ENCODE data around the gene STIL.
"Not testable (repeated sequence)": the region's sequence is repeated elsewhere in the genome, so short reads cannot be mapped to it uniquely, and the experiment has no call there.

STIL gene

DNA sequence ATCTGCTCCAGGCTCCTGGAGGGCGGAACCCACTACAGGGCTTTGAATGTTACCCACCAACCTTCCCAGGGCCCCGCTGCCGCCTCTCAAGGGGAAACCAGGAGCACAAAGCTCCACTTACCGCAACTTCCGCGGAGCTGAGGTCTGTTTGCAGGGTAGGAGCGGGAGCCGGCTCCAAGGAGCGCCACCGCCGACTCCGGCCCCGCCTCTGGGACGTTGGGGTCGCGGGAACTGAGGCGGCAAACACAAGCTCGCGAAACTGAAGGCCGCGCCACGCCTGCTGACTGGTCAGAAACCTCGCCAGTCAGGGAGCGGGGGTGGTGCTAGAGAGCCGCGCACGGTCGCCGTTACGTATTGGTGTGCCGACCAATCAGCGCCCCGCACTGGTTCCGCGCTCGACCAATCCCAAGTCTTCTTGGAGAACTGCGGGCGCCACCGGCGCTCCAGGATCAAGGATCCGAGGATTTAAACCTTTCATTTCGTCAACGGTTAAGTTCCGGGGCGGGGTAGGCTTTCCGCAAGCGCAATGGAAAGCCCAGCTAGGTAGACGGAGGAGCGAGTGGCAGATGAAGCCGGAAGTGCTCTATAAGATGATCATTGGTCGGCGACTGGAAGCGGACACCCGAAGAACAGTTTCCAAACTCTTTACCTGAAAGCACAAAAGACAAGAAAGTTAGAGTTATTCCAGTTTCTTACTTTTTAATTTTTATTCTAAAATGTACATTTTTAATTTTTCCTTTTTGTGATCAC, at the start of gene STIL:
TSS of gene STIL (minus strand) at position 233 of the 750 bp plus-strand sequence. CDS start 3,828 bp downstream, outside the sequence.
- DNase-seq (ENCODE audit: low read depth in 2 of 2): peak; percentile 97 to 98

DNA sequence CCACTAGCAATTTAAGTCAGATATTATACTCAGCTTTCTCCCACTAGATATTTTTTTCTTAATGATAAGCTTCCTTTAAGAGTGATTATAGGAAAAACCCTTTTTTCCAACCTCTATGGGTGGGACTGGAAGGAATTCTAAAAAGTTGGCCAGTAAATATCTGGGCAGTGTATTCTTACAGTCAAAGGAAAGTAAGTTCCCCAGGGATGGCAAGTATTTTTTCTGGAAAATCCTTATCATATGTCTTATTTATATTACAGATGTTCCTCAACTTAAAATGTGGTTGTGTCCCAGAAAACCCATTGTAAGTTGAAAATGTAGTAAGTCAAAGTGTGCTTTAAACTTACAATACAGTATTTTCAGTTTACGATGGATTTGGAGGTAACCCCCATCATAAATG, 48.9 kb upstream of the STIL start:
- no peak for DNase-seq (ENCODE audit: low read depth in 2 of 2)

DNA sequence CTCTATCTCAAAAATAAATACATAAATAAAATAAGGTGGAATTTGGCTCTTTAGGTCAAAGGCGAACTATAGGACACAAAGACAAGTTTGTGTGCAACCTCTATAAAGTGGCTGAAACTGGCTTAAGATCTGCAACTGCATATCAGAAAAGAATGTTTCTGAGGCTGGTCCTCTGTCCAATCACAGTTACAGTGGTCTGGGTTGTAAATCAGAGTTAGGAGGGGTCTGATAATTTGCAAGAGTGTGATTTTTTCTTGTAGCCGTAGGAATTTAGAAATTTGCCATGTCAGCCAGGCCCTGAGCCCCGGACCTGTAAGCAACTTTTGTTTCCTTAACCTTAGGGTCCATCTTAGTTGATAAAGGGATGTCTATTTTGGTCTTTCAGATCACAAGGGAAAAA, 47.4 kb upstream of the STIL start:
- no peak for DNase-seq (ENCODE audit: low read depth in 2 of 2)

DNA sequence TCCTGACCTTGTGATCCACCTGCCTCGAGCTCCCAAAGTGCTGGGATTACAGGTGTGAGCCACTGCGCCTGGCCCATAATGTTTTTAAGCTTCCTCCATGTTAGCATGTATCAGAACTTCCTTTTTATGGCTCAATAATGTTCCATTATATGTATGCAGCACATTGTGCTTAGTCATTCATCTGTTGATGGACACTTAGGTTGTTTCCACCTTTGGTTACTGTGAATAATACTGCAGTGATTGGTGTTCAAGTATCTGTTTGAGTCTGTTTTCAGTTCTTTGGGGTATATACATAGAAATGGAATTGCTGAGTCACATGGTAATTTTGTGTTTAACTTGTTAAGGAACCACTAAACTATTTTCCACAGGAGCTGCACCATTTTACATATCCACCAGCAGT, 37.4 kb upstream of the STIL start:
- DNase-seq (ENCODE audit: low read depth in 2 of 2): no peak

DNA sequence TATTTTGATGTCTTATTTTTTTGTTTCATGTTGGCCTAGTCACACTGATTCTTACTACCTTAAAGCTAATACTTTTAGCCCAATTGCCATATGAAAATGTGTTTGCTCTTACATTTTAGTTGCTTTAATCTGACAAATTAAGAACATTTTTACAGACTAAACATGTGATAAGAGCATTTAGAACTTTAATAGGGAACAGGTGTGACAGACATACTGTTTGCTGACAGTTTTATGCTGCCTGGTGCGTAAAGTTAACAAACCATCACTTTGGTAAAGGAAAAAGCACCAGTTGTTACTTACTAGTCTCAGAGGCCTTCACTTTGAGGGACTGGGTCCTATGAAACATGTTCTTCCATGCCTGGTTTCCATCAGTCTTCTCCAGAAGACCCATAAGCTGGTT, 34.3 kb upstream of the STIL start:
- DNase-seq (ENCODE audit: low read depth in 2 of 2): no peak

DNA sequence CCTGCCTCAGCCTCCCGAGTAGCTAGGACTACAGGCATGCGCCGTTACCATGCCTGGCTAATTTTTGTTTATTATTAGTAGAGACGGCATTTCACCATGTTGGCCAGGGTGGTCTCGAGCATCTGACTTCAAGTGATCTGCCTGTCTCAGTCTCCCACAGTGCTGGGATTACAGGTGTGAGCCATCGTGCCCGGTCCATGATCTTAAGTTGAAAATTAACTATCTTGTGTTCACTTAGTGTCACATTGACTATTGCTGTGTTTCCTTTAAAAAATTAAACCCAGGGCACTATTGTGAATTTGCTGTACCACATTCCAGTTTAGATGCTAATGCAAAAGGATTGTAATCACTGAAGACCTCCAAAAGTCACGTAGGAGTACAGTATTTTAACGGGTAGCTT, 33.8 kb upstream of the STIL start:
- no peak for DNase-seq (ENCODE audit: low read depth in 2 of 2)

DNA sequence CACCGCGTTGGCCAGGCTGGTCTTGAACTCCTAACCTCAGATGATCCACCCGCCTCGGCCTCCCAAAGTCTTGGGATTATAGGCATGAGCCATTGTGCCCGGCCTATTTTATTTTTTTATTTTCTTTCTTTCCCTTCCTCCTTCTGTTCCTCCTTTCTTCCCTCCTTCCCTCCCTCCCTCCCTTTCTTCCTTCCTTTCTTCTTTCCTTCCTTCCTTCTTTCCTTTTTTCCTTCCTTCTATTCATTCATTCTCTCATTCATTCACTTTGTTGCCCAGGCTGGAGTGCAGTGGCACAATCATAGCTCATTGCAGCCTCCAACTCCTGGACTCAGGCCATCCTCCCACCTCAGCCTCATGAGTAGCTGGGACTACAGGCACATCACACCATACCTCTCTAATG, 33.0 kb upstream of the STIL start:
- DNase-seq (ENCODE audit: low read depth in 2 of 2): not testable (repeated sequence)

DNA sequence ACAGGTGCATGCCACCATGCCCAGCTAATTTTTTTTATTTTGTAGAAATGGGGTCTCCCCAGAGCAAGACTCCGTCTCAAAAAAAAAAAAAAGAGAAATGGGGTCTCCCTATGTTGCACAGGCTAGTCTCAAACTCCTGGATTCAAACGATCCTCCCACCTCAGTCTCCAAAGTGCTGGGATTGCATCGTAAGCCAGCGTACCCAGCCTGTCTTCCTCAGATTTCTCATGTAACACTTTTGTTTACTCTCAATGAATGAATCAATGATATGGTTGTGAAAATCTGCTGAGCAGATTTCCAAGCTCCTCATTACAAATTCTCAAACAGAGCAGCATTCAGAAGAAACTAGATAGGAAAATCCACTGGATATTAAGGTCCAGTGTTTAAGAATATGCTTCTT, 26.3 kb upstream of the STIL start:
- DNase-seq (ENCODE audit: low read depth in 2 of 2): no peak

DNA sequence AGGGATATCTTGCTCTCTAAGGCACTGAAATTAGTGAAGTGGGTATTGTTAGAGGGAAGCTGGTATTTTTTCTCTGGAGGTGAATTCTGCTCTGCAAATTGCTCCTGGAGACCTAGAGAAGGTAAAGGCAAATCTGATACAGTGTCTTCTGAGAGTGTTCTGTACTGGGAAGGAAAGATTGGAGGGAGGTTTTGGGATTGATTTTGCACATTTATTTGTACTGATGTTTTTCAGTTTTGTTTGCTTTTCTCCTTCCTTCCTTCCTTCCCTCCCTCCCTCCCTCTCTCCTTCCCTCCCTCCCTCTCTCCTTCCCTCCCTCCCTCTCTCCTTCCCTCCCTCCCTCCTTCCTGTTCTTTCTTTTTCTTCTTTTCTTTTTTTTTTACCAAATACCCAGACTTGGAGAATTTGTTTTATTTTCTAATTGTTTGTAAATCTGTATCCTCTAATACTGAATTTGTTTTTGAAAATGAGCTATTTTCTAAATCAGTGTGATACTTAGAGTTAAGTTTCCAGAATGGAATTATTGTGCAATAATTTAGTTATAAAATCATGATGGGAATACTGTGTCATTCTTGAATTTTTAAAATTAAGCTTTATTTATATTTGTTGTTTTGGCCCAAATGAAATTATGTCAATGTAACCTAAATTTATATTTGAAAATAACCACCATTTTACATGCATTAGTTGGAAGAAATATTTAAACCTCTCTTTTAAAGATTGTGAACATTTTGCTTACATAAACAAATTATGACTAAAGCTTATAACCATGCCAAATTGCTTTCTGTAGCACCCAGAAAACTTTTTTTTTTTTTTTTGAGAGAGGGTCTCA, 24.5 kb upstream of the STIL start:
- no peak for DNase-seq (ENCODE audit: low read depth in 2 of 2)

DNA sequence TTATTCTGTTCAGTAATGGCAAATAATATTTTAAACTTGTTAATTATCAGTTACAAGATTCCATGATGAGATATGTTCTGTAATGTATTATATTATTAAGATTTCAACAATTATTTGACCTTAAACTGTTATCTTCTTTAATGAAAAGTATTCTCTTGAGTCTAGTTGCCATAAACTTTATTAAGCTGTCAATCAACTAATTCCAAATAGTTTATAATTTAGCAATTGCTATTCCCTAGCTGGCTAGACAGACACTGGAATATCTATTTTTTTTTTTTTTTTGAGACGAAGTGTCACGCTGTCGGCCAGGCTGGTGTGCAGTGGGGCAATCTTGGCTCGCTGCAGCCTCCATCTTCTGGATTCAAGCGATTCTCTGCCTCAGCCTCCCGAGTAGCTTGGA, 23.4 kb upstream of the STIL start:
- DNase-seq (ENCODE audit: low read depth in 2 of 2): no peak

DNA sequence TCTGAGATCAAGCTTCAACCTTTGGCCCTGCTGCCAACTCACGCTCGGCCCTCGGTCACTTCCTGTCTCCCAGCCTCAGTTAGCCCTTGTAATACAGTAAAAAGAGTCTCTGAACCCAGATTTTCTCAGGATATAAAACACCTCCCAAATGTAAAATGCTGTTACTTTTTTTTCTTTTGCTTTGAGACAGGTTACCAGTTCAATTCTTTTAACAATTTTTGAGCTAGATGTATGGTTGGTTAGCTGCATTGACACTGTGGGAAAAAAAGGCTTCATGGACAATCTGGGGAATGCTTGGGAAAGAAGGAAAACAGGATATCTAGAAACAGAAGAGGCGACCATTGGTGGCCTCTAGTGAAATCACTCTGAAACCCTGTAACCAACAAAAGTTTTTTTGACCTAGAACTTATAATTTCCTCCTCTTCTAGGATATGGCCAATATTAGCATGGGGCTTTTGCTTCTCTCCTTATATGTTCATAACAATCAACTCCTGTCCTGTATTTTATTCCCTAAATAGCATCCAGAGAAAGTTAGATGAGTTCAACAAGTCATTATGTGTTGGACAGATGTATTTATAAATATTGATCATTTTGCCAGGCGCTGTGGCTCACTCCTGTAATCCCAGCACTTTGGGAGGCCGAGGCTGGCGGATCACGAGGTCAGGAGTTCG, 21.0 kb upstream of the STIL start:
- no peak for DNase-seq (ENCODE audit: low read depth in 2 of 2)

DNA sequence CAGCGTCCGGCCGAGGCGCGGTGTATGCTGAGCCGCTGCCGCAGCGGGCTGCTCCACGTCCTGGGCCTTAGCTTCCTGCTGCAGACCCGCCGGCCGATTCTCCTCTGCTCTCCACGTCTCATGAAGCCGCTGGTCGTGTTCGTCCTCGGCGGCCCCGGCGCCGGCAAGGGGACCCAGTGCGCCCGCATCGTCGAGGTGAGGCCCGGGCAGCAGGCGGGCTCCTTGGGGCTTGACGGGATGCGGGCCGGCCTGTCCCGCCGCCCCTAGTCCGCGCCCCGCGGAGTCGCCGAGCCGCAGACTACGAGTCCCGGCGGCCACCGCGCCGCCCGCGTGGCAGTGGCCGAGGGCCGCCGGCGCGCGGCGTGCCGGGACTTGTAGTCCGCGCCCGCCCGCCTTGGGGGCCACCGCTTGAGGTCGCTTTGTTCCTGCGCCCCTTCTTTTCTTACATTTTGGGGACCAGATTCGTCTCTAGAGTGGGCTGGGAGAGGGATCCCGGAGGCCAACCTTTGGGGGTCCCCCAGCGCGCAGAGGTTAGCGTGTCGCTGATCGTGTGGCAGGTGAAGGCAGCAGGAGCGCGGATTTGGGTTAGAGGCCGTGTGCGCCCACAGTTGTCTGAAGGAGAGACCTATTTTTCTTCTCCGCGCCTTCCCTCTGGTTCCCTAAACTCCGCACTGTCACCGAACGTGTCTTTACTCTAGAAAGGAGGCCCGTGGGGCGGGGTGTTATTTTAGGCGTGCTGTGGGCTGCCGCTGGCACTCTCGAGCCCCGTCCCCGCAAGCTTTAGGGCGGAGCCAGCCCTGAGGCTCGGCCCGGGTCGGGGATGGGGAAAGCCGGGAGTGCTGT, 20.2 kb upstream of the STIL start:
- peak; percentile 63 to 68 for DNase-seq (ENCODE audit: low read depth in 2 of 2)

DNA sequence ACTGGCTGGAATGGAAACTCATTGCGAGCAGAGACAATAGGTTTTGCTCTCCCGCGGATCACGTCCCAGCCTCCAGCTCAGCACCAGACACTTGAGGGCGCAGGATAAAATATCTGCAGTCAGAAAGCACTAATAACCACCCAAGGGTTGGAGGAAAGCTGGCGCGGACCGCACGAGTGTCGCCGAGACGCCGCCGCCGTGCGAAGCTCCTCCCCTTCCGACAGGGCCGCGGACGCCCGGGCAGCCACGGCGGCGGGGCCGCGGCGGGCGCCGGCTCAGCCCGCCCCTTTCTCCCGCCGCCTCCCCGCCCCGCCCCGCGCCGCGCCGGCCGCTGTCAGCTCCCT, 19.6 kb upstream of the STIL start, which contains the start of gene CMPK1:
TSS of gene CMPK1 (plus strand) at position 213 of the 344 bp plus-strand sequence. CDS start 156 bp downstream, outside the sequence.
- peak; percentile 69 to 71 for DNase-seq (ENCODE audit: low read depth in 2 of 2)

DNA sequence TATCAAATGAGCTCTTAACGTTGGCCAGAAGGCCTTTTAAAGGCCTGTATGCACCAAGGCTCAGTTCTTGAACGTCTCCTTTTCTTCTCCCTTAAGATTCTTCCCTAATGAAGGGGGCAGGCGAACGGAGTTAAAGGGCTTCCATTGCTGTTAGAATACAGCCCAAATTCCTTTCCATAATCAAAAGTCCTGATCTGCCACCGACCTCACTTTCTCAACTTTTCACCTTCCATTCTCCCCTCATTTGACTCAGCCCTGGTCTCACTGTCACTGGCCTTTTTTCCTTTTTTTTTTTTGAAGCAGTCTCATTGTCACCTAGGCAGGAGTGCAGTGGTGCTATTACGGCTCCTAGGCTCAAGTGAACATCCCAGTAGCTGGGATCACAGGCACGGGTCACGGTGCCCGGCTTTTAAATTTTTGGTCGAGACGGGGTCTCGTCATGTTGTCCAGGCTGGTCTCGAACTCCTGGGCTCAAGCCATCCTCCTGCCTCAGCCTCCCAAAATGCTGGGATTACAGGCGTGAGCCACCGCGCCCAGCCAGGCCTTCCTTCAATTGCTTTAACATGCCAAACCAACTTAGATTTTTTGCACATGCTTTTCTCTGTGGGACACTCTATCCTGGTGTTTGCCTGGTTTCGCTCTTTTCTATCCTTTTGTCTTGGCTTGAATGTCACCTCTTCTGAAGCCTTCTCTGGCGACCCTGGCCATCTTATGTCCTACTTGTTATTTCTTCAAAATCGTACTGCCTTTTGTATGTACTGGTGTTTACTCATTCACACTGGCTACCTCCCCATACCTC, 19.0 kb upstream of the STIL start:
- no peak for DNase-seq (ENCODE audit: low read depth in 2 of 2)

DNA sequence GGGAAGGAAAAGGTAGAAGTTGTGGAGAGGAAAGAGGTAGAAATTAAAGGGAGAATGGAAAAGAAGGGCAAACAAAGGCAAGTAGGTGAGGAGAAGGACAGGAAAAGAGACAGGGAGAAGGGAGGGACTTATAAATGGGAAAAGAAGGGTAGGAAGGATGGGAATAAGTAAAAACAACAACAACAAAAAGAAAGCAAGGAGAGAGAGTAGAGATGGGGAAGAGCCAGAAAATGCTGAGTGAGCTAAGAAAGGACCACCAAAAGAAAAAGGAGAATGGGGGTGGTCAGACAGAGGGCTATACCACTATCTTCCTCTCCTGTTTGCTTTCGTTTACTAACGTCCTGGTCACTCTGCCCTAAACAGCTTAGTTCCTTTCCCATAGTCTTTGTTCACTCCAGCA, 17.9 kb upstream of the STIL start:
- no peak for DNase-seq (ENCODE audit: low read depth in 2 of 2)

DNA sequence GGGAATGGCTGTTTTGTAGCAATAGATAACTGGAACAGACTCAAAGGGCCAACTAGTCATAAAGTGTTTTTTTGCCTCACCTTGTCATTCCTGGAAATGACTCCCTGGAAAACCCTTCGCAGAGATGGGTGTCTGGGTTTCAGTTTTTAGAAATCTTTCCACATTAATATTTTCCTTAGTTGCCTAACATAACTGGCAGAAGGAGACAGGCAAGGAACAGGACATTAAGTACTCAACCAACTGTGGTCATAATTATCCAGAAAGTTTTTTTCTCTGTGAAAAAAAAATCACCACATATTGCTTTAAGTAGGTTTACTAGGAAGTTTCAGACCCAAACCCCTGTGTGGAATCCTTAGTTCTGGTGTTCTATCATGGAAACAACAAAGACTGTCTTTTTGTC, 16.3 kb upstream of the STIL start:
- no peak for DNase-seq (ENCODE audit: low read depth in 2 of 2)

DNA sequence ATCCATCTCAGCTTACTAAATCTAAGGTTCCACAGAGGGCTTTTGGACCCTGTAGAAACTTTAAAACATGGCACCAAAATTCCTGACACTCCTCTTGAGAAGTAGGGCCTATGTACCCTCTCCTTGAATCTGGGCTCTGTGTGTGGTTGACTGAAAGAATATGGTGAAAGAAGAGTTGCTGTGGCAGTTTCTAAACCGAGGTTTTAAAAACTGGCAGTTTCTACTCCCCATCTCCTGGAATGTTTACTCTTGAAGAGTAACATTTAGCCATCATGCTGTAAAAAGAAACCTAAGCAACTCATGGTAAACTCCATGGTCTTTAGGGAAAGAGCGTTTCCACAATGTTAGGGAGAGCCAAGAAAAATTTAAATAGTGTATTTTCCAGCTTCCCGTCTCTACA, 15.0 kb upstream of the STIL start:
- no peak for DNase-seq (ENCODE audit: low read depth in 2 of 2)

DNA sequence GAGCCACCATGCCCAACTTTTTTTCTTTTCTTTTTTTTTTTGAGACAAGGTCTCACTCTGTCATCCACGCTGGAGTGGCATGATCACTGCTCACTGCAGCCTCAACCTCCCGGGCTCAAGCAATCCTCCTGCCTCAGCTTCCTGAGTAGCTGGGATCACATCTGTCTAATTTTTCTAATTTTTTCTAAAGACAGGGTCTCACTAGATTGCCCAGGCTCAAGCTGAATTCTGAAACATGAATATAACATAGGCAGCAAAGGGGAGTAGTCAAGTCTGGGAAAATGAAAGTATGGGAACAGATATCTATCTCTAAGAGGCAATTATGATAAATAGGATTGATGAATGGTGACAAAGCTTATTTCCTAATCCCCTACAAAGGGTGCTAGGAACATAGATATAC, 12.3 kb upstream of the STIL start:
- no peak for DNase-seq (ENCODE audit: low read depth in 2 of 2)

DNA sequence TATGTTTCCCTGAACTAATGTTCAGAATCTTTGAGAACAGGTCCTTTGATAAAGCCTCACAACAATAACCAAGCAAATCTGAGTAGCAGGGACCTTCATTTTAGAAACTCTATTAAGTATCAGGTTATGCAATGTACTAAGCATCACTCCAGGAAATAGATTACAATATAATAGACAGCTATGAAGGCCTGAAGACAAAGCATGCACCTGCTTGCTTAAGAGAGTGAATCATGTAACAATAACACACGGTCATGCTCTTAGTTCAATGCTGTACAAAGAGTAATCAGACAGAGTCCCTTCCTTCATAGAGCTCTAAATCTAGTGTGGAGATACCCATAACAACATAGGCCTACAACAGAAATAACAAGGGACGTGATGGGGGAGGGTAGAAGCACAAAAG, 11.6 kb upstream of the STIL start:
- no peak for DNase-seq (ENCODE audit: low read depth in 2 of 2)

DNA sequence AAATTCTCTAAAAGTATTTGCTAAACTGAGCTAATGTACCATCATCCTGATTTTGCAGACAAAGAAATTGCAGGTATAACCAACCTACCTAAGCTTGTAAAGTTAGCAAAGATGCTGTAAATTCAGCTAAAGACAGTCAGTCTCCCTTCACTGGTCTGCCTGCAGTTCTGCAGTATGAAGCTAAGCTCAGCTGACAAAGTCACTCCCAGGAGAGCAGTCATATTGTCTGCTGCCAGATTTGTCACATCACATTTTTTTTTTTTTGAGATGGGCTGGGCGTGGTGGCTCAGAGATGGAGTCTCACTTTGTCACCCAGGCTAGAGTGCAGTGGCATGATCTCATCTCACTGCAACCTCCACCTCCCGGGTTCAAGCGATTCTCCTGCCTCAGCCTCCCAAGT, 10.7 kb upstream of the STIL start:
- no peak for DNase-seq (ENCODE audit: low read depth in 2 of 2)

DNA sequence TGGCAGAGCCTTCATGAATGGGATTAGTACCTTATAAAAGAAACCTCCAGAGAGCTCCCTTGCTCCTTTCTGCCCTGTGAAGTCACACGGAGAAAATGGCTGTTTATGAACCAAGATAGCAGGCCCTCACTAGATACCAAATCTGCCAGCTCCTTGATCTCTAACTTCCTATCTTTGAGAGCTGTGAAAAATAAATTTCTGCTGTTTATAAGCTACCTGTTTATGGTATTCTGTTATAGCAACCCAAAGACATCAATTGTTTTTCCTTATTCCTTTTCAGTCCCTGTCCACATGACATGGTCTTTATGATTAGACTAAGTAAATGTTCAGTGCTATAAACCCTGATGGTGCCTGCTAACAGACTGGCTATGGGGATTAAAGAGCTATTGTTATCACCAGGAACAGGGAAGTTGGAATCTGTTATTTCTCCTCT, 9.7 kb upstream of the STIL start:
- DNase-seq (ENCODE audit: low read depth in 2 of 2): no peak

Data from stimulated activated CD8-positive, alpha-beta memory T cell treated with anti-CD3 and anti-CD28 coated beads, Interleukin-15, amount 100 ng/mL, for 48 hours (primary cell).